Left colon (tissue), 2 donors: ENCODE data around the gene TUBB6. TPM values are rescaled to one million over a fixed set of nuclear protein-coding genes. Genes with fewer than 3 reads are reported as not detected.

Experiments
- ATAC-seq: fragments of 200-7000 bp; cut with Tn5 transposase; one replicate; pipeline ENCODE4 v1.9.1; 2020; ENCODE audit warnings: mild to moderate bottlenecking, moderate library complexity
- DNase-seq, 2 donors: peaks; one replicate each; pipeline ENCODE4 v3.0.0-alpha.2; 2020
- intact Hi-C, 2 donors: fragments of 100-400 bp; cut with DNase I in 1 of 2; cut with micrococcal nuclease in 1 of 2; formaldehyde crosslinking; loops; one replicate each; pipeline versions ENCODE4 v1.11.2 to v1.14.0; 2022; cut with DNase I, micrococcal nuclease
- total RNA-seq, 2 donors: library from RNA; stranded (reverse); fragmentation: NEBNext Ultra II Directional; extraction: Animal tissue kit (Norgen Biotek cat#: 25700); gene quantifications; one replicate each; pipeline ENCODE4 v1.2.1, GENCODE V29; 2021
- donor health status: DM: no; HTN: no; CAD: no.
- donor health status: DM: yes; HTN: yes; CAD: no.

The TUBB6 gene
- total RNA-seq, 2 donors from 2014 or later: 8.3 to 29.8 TPM

DNA sequence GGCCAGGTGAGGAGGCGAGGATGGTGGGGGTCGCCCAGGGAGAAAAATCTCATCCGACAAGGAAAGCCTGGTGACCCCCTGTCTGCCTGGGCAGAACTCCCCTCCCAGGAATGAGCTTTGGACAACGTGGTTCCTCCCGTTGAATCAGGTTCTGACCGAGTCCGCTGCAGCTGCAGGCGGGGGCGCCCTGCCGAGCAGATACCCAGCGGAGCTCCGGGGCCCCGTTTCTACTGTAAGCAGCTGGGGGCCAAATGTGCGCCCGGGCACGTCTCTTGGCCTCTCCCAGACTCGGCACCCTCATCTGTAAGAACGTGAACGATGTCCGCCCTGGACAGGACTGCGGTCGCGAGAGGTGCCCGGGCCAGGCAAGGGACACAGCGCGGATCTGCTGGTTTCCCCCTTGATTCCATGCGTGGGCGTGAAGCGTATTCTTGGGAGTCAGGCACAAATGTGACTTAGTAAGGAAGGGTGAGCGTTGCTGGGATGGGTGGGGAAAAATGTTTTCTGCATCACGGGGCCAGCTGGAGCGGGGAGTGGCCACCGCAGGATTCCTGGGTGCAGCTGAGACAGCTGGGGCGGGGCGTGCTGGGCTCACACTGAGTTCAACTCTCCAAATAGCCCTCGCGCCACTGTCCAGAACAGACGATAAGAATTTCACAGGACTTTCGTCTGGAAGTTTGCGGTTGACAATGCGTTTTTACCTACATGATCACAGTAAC is 20.2 kb upstream of the TUBB6 start:
- intact Hi-C loops: no loop called here
- DNase-seq (peak; percentile 73 to 76), ATAC-seq (peak; percentile 95)

DNA sequence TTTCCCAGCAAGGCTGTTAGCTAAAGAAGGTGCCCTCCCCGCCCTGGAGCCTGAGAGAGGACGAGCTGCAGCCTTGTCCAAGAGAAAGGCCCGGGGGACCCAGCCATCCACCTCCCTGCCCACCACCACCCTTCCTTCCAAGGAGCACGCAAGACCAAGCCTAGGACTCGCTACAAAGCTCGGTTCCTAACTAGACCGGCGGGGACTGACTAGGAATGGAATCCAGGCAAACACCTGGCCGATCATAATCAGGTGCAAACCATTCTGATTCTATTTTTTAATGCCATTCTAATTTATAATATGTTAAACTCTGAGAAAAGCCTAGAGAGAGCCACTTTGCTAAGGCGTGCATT is 19.7 kb upstream of the TUBB6 start:
- ATAC-seq: peak; percentile 7
- no peak for DNase-seq
- intact Hi-C loops: no loop called here

DNA sequence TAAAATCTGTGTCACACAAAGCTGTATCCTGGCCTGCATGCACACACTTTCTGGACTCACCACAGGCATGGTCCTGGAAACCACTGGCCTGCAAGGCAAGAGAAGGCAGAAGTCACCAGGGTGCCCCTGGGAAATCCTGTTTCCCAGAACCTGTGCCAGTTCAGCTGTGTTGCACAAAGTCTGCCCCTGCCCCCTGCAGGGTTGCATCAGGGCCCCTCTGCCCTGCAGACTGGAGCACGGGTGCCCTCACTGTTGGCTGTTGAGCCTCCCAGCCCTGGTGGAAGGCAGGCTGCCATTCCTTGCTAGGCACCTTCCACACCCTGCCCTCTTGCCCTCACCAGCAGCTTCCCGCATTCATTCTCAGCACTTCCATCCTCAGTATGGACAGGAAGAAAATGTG is 18.0 kb upstream of the TUBB6 start:
- intact Hi-C loops: no loop called here
- ATAC-seq (no peak), DNase-seq (no peak)

DNA sequence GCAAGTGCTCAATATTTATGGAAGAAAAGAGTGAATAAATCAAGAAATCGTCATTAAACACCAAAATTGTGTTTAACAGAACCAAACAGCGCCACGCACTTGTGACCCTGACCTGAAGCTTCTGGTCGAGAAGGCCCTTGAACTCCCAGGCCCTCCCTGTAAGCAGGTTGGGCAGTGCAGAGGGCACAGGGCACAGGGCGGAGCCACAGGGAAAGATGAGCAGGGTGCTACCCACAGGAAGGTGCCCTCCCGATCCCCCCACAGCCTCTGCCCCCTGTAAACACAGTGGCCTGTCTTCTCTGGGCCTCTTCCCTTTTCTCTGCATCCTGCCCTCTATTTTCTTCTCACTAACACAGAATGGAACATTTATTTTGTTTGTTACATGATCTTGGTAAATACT is 16.9 kb upstream of the TUBB6 start:
- DNase-seq (no peak), ATAC-seq (no peak)
- intact Hi-C loops: no loop called here

DNA sequence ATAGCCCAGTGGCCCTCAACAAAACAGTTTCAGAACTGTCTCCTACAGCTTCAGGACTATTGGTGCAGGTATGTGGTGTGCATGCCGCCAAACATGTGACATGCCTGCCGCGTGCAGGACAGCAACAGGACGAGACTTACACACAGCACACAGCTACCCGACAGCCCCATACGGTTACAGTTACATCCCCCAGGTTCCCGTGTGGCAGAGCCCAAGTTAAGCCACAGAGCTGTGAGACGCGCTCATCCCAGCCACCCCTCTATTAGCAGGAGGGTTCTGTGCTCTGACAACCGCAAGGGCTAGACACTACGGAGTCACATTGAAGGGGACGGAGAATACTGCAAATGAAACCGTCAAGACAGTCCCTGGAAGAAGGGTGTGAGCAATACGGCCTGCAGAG is 16.4 kb upstream of the TUBB6 start:
- ATAC-seq: no peak
- intact Hi-C loops: no loop called here
- no peak for DNase-seq

DNA sequence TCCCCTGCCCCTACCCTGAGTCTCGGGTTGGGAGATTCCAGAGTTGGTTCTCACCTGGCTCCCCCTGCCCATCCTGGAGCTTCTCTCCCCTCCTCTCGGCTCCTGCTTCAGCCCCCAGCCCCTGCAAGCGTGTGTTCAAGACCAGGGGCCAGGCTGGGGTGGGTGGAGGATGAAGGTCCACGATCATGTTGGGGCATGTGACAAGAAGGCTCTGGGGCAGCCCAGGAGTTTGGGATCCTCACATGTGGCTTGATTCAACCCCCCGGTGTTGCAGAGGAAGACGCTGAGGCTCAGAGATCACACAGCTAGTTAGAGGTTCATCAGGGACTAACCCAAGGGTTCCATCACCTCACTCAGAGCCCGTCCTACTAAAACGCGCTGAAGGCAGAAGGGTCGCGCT is 14.2 kb upstream of the TUBB6 start:
- intact Hi-C loops: no loop called here
- ATAC-seq: no peak
- no peak for DNase-seq

DNA sequence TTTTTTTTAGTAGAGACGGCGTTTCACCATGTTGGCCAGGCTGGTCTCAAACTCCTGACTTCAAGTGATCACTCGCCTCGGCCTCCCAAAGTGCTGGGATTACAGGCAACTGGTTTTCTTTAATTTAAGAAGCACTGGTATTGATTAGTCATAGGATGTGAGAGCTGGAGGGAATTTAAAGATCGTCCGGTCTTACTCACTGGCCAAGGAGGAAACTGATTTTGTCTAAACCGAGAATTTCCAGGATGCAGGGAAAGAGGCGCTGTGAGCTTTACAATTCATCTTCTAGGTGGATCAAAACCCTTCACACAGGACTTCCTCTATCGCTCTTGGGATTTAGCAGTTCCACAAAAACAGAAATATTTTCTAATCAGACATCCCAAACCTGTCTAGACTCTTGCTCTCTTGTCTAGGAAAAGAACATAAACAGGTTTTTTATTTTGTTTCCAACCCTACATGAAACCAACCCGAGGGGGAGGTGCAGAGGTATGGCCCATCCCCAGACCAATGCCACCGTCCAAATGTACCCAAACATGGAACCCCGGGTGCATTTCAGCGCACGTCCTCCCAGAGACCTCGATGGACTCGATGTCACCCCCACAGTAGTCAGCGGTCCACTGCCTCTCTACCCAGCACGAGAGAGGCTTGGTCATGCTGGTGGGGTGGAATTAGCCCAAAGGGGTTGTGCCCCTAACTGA is 12.5 kb upstream of the TUBB6 start:
- DNase-seq (no peak), ATAC-seq (no peak)
- intact Hi-C loops: no loop called here

DNA sequence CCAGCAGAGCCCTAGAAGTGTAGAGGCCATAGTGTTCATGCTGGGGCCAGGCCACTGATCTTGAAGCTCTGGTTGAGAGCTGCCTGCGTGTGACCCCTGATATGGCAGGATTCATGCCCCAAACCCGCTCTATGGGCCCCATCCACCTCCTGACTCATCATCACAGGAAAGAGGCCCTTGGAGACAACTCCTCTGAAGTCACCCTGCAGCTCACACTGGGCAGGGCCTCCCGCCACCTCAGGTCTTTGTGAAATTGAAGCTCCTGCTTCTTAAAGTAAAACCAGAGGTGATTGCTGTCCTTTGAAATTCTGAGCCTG is 12.0 kb upstream of the TUBB6 start:
- no peak for DNase-seq
- no peak for ATAC-seq
- intact Hi-C loops: no loop called here

DNA sequence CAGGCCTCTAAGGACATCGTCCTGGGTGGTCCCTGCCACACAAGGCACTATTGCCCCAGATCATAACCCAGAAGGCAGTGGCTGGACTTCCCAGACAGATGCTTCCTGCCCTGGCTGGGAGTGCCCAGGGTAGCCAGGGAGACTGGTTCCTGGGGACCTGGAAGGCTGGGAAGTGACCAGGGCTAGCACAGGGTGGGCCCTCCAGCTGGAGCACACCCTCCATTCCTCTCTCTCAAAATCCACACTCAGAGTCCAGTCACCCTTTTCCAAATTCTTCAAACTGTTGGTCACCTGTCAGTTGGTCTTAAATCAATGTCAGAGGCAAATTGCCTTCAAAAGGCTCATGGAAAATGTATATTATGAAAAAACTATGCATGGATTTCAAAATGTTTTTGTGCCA is 11.6 kb upstream of the TUBB6 start:
- intact Hi-C loops: no loop called here
- ATAC-seq (no peak), DNase-seq (no peak)

DNA sequence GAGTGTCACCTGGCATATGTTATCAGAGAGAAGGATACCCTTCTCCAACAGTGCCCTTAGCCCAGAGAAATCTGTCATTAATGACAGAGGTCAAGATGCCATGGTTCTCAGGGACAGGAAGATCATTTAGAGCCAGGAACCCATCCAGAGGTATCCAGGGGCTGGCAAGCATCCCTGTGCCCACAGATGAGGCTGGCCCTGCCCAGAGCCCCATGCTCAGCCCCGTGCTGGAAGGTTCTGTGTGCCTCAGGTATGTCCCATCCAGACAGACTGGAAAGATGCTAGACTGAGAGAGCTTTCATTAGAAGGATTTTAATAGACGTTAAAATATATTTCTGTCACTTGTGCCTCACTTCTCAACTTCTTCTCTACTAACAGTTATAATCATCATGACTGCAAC is 8.2 kb upstream of the TUBB6 start:
- ATAC-seq: no peak
- intact Hi-C loops: no loop called here

DNA sequence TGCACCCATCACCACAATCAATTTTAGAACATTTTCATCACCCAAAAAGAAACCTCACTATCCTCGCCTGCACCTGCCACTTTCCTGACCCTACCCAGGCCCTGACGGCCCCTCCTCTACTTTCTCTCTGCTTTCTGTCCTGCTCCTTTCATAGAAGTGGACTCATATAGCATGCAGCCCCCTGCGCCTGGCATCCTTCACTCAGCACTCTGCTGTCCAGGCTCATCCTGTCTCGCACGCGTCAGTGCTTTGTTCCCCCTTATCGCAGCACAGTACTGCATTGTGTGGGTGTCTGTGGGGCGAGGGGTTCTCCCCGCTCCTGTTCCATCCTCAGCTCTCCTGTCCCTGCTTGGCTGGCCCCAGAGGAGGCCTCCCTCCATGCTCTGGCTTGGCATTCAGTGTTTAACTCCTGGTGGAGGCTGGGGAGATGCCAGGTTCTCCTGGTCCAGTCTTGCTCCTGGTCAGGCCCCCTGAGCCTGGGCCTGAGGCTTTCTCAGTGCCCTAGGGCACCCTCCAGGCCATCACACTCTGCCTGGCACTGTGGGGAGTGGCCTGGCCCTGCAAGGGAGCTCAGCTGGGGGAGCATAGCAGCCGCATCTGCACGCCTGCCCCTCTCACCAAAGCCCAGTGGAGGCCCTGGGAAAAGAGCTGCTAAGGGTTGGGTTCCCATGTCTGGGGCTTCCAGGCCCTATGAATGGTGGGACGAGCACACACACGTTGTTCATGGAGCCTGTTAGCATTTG is 6.6 kb upstream of the TUBB6 start:
- DNase-seq (no peak), ATAC-seq (no peak)
- intact Hi-C loops: no loop called here

More for the DNA sequence above, 8.2 kb upstream of the TUBB6 start:
- no peak for DNase-seq

DNA sequence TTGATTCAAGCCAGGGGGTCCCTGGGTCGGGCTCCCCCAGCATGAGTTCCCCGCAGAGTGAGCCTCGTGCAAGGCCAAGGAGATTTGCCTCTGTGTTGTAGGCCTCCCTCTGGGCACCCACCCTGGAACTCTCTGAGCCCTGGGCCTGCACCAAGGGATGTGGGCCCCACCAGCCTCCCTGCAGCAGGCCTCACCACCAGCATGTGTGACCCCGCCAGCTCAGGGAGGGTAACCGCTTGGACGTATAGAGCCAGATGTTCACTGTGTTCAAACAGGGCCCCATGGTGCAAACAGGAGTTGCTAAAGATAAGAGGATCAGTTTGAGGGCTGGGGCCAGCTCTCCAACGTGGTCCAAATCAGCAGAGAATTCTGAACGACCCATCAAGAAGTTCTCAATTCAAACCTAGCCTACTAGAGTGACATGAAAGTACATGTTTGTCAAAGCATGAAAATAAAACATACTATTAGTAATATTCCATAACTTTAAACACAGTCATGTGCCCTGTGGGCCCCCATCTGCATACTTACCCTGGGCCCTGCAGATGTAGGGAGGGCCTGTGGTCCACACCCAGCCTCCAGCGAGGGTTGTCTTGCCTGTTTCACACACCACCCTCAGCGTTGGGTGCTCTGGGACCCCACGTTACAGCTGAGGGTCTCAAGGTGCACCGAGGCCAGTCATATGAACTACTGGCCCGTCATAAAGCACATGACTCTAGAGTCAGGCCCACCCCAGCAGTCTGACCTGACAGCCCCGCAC is 5.5 kb upstream of the TUBB6 start:
- ATAC-seq: no peak
- no peak for DNase-seq

DNA sequence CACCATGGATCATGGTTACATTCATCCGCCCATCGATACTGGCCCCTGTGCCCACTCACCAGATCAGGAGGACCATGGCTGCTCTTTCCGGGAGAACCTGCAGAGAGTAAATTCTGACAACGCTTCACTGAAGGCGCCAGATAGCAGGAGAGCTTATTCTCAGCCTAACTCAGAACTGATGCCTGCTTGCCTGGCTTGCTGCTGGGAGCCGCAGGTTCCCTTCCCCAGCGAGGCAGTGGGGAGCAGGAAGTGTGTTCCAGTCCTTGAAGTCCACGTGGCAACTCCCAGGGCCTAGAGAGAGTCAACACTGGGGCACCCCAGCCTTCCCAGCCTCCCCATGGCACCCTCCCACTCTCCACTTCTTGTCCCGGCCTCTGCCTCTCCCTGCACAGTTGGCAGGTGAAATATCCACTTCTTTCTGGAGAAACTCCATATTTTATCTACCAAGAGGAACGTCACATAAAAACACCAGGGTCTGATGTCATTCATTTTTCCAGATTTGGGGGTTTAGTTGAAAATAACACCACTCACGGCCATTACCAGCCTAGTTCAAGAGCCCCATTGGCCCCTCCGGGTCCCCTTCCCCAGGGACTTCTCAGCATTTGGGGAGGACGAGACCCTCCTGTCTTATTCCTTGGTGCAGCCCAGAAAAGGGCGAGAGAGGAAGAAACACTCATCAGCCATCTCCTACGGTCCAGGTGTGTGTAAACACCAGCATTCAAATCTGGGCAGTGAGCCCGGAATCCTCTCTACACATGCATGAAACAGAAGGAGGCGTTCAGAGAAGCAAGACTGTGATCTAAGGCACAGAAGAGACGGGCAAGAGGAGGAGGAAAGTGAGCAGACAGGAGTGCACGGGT is 3.5 kb upstream of the TUBB6 start:
- DNase-seq (peak in 1 of 2 donors; percentile 42), ATAC-seq (peak; percentile 42)
- intact Hi-C loops: no loop called here

More for the DNA sequence above, 5.5 kb upstream of the TUBB6 start:
- intact Hi-C loops: no loop called here

DNA sequence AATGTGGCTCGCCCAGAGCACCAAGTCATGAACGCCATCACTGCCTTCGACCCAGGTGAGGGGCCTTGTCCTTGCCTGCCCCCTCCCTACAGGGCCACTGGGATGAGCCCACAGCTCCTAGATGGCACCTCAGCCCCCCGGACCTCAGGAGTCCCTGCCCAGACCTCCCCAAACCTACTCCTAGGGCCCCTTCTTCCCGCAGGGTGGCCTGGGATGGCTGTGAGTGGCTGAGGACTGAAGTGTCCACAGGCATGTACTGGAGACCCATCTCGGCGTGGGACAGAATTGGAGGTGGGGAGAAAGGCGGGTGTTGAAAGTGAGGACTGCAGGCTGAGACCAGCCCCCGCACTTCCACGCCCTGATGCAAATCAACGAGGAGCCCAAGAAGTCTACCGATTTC is 2.8 kb upstream of the TUBB6 start:
- ATAC-seq (no peak), DNase-seq (no peak)
- intact Hi-C loops: no loop called here

DNA sequence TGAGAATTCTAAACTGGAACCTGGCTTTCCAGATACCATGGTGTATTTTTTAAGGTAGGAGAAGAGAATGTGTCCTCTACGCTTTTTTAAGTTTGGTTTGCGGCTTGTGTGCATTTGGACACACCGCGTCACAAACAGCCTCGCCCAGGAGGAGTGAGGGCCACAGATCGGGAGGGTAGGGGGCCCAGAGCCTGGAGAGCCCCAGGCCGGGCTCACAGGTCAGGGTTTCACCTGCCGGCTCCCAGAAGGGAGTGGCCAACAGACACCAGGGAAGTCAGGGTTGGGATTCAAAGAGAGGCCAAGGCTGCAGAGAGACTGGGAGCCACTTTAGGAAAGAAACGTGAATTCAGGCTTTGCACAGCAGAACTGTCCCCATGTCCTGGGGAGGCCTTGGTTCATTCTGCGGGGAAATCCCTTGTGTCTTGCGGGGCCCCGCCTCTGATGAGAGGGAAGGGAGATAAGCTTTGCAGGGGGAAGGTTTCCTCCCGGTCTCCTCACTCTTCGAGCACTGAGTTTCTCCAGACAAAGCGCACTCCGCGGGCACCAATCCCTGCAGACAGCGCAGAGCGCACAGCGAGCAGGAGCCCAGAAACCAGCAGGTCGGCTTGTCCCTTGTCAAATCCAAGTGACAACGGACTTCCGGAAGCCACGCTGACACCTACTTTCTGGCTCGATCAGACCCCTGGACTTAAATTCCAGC is 2.0 kb upstream of the TUBB6 start:
- intact Hi-C loops: no loop called here
- DNase-seq: no peak
- ATAC-seq: no peak

DNA sequence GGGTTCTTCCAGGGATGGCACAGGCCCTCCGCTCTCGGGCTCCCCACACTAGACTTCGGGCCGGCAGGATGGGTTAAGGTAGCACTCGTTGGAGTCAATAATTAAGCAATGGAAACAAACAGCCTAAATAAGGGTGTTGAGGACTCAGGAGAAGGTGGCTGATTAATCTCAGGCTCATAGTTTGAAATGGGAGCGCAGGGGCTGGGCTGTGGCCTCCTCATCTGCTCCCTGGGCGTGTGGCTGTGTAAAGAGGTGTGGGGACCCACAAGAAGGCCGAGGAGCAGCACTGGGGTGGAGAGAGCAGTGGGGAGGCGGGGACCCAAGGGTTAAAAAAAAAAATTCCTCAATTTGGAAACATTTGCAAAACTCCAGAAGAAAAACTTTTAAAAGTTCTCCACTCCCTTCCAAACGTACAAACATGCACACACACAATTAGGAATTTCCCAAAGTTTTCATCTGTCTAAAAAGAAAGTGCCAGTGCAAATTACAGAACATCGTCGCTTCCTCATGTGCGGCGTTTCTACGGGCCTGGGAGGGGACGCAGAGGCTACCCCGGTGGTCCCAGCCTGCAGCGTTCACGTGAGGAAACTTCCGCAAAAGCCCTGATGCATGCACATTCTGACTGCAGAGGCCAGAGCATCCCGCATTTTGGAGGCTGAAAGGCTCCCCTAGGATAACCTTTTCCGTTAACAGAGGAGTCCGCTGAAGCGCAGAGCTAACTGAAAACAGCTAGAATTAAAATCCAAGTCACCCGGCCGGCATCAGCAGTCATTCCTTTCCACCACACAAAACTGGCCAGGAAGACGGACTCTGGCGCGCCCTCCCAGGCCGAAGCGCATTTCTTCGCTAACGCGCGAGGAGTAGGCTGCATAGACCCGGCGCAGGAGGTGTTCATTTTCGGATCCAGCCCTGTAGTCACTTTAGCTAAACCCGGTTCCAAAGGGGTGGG is 1.0 kb upstream of the TUBB6 start:
- ATAC-seq: no peak
- intact Hi-C loops: no loop called here
- peak in 1 of 2 donors; percentile 34 for DNase-seq
